GM18951 (cell line): ENCODE data around the gene MRM3.
"Not testable (repeated sequence)": the region's sequence is repeated elsewhere in the genome, so short reads cannot be mapped to it uniquely, and the experiment has no call there.

Experiments
- POLR2A ChIP-seq: IDR thresholded peaks from 4 replicates; pipeline ENCODE4 v1.6.1; 2011; ENCODE audit warnings: mild to moderate bottlenecking; ENCODE audit not compliant: insufficient read length, insufficient read depth; ENCODE audit errors: extremely low read depth
- in situ Hi-C: fragments of 300-500 bp; cut with MboI; formaldehyde crosslinking; loops from one replicate; pipeline ENCODE4 v1.12.0; 2022; ENCODE audit warnings: low sequenced_read_pairs, mixed read lengths, inconsistent platforms; ENCODE audit not compliant: unreplicated experiment

MRM3 gene

GRCh38 chr17:767076-767475 lies 15.1 kb upstream of the MRM3 start:
- TF ChIP-seq POLR2A = no peak
- in situ Hi-C loops = no loop called here

- TF ChIP-seq POLR2A = no peak
- in situ Hi-C loops = no loop called here
Observed at GRCh38 chr17:773016-773415, 9.1 kb upstream of the MRM3 start.

DNA sequence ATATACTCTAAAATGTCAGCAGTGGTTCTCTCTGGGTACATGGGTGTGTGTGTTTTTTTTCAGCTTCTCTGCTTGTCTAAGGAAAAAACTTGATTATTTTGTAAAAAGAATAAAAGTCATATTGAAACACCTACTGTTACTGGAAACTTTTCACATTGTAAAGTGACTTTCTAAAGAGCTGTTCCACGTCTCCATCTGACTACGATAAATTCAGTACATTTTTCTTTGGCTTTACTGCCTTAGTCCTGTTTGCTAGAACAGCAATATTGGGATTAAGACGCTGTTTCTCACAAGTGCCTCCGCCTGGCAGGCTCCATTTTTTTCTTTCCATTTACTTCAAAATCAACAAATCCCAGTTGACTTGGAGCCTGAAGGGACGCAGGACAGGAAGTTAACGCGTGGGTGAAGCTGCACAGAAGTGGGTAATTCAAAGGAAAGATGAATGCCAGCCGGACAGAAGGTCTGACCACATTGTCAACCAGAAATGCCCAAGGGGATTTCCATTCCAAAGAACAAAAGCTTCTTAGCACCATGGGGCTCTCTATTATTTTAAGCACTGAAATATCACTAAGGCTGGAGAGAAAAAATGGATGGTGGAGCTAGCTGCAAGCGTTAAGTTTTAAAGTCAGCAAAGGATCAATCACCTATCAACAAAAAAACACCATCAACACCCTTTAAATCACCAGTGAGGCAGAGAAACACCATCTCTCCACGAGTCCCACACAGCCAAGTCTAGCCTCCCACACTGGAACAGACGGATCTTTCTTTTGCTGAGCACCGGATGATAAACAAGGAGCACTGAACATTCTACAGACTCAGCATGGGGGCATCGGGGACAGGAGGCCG lies 8.5 kb upstream of the MRM3 start:
- in situ Hi-C loops = no loop called here
- no peak for TF ChIP-seq POLR2A

DNA sequence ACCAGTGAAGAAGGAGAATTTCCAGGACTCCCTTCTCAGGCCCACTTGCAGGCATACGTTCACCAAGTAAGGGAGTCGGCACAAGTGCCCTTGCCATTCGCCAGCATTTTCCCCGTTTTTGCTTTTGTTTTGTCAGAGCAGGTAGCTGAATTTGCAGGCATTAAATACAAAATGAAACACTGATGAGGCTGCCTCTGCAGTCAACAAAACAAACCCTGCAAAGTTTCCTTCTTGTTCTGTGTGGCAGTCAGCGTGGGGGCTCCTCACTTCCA lies 7.9 kb upstream of the MRM3 start:
- in situ Hi-C loops = no loop called here
- TF ChIP-seq POLR2A = no peak

DNA sequence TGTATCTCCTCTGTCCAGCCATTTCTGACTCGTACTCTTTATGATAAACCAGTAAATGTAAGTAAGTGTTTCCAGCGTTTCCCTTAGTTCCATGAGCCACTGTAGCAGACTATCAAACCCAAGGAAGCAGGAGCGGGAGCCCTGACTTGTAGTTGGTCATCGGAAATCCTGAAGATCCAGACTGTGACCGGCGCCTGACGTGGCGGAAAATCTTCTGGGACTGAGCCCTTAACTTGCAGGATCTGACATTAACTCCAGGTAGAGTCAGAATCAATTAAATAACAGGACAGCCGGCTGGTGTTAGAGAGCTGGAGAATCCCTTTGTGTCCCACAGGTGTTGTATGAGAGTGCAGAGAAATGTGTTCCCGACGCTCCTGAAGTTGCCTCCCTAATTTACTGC lies 4.1 kb upstream of the MRM3 start:
- in situ Hi-C loops = no loop called here
- TF ChIP-seq POLR2A = no peak

- in situ Hi-C loops = no loop called here
- TF ChIP-seq POLR2A = no peak
Observed at GRCh38 chr17:784143-784542, 2.0 kb downstream of the MRM3 start.

- in situ Hi-C loops = loop anchor here (5.0 kb wide), 1 partner anchor 201 kb away; no protein-coding TSS in a partner anchor
Observed at GRCh38 chr17:785901-786300, 3.7 kb downstream of the MRM3 start.

GRCh38 chr17:787641-788221 lies 5.6 kb downstream of the MRM3 start:
- in situ Hi-C loops = loop anchor here (5.0 kb wide), 1 partner anchor 200 kb away; no protein-coding TSS in a partner anchor
- no peak for TF ChIP-seq POLR2A

DNA sequence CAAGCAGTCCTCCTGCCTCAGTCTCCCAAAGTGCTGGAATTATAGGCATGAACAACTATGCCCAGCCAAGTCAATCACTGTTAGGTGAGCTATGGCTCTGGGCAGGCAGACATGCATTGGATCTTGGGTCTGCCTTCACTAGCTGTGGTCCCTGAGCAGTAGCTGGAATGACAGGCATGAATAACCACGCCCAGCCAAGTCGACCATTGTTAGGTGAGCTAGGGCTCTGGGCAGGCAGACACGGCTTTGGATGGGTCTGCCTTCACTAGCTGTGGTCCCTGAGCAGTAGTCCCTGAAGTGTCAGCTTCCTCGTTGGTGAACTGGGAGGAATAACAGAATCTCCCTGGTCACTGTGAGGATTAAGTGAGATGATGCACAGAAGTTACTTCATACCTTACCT lies 6.4 kb downstream of the MRM3 start:
- no peak for TF ChIP-seq POLR2A
- in situ Hi-C loops = loop anchor here (5.0 kb wide), 1 partner anchor 199 kb away; no protein-coding TSS in a partner anchor

DNA sequence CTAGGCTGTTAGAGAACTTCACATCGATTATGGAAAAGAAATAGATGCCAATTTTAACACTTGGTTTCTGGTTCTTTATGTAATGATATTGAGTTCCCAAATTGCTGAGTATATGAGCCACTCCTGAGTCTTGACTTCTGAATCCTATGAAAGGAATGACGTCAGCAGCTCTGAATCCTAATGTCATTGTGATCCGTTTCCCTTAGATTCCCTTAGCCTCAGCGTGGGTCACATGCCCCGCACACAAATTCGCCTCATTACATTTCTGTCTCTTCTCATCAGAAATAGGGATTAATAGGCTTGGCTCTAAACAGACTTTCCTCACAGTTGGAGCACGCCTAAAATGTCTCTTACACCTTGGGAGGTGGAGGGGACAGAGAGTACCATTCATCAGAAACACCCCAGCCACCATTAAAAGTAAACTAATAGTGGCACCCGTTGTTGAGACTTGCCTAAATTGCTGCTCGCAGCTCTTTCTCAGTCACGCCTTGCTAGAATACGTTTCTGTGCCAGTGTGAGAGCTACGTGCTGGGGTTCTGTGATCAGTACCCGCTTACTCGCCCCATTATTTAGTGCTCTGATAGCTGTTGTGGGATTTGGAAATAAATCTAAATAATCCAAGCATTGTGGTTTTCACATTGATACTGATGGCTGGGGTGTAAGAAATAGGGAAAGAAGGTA lies 7.1 kb downstream of the MRM3 start:
- in situ Hi-C loops = loop anchor here (5.0 kb wide), 1 partner anchor 198 kb away; no protein-coding TSS in a partner anchor

DNA sequence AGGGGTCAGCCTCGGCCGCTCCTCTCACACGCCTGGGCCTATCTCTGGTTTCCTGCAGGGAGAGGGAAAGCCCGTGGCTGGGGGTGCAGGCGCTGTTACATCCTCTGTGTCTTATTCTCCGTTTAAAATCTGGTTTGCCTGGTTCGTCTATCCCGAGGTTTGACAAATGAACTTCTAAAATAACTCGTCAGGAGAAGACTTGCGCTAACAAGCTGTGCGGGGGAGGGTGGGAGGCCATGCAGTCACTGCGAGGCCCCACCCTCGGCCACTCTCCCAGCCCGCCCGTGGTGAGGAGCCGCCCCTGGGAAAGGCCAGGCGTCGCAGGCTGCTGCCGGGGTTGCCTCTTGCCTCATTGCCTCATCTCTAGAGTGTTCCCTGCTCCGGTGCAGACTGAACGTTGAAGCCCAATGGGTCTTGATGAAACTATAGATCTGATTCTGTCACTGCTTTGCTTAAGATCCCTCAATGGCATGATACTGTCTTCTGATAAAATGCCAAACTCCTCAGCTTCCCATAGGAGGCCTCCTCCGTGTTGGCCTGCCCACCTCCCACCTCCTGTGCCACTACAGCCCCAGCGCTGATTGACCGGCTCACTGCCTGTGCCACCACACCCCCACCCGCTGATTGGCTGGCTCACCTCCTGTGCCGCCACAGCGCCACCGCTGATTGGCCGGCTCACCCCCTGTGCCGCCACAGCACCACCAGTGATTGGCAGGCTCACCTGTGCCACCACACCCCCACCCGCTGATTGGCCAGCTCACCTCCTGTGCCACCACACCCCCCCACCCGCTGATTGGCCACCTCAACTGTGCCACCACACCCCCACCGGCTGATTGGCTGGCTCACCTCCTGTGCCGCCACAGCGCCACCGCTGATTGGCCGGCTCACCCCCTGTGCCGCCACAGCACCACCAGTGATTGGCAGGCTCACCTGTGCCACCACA lies 8.0 kb downstream of the MRM3 start:
- in situ Hi-C loops = loop anchor here (5.0 kb wide), 1 partner anchor 197 kb away; no protein-coding TSS in a partner anchor

More for the DNA sequence above, 7.1 kb downstream of the MRM3 start:
- TF ChIP-seq POLR2A = no peak

DNA sequence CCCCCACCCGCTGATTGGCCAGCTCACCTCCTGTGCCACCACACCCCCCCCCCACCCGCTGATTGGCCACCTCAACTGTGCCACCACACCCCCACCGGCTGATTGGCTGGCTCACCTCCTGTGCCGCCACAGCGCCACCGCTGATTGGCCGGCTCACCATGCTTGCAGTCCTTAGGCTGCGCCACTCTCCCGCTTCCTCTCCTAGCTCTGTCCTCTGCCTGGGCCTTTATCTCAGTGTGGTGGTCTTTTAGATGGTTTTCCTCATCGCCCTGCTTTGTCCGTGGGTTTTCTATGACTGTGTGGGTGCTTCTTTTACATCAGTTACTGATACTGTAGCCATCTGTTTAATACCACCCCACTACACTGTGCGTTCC lies 8.7 kb downstream of the MRM3 start:
- in situ Hi-C loops = not testable (repeated sequence)

DNA sequence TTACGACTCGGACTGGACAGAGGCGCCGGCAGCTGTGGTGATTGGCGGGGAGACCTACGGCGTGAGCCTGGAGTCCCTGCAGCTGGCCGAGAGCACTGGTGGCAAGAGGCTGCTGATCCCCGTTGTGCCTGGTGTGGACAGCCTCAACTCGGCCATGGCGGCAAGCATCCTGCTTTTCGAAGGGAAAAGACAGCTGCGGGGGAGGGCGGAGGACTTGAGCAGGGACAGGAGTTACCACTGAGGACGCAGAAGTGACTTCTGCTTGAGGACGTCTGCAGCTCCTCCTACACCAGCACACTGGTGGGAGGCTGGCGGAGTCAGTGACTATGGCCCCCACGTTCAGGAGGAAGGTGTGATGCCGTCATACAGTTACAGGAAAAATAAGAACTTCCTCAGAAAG lies 9.7 kb downstream of the MRM3 start:
- no peak for TF ChIP-seq POLR2A
- in situ Hi-C loops = no loop called here

GRCh38 chr17:792277-792676 lies 10.1 kb downstream of the MRM3 start:
- TF ChIP-seq POLR2A = no peak
- in situ Hi-C loops = no loop called here
